ENCODE results near the gene GAS7.
"Not testable (repeated sequence)": the region's sequence is repeated elsewhere in the genome, so short reads cannot be mapped to it uniquely, and the experiment has no call there.

Gene GAS7

GRCh38 chr17:10013365-10014112 lies 184.9 kb downstream of the GAS7 start:
- DNase-seq, result no peak

DNA sequence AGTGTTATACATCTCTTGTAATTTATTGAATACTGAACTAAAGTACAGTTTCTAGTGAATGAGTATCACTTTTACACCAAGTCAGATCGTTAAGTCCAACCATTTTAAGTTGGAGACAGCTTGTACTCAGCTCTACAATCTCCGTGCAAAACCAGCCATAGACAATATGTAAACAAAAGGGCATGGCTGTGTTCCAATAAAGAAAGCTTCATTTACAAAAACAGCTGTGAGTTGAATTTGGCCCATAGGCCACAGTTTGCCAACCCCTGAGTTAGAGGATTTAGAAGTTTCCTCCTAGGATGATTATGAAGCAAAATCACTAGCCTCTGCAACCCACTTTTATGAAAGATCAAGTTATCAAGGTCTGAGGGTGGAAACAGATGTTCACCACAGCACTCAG lies 187.7 kb downstream of the GAS7 start:
- no peak for DNase-seq

GRCh38 chr17:10003705-10004104 lies 194.7 kb downstream of the GAS7 start:
- no peak for DNase-seq

DNA sequence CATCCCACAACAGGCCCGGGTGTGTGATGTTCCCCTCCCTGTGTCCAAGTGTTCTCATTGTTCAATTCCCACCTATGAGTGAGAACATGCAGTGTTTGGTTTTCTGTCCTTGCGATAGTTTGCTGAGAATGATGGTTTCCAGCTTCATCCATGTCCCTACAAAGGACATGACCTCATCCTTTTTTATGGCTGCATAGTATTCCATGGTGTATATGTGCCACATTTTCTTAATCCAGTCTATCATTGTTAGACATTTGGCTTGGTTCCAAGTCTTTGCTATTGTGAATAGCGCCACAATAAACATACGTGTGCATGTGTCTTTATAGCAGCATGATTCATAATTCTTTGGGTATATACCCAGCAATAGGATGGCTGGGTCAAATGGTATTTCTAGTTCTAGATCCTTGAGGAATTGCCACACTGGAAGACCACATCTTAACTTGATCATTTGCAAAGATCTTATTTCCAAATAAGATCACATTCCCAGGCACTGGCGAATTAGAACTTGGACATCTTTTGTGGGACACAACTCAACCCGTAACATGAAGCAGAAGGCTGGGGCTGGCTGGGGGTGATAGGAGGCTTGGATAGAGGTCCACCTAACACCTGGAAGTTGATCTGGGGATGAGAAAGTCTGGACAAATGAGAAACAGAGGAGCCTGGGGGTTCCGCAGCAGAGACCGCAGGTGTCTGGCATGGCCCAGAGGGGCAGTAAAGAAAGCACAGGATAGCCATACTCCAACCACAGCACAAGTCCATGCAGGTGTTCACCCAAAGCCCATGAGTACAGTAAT lies 195.6 kb downstream of the GAS7 start:
- not testable (repeated sequence) for DNase-seq

GRCh38 chr17:10001306-10001873 lies 197.0 kb downstream of the GAS7 start:
- DNase-seq, result no peak

GRCh38 chr17:9999919-10000695 lies 198.3 kb downstream of the GAS7 start:
- DNase-seq, result no peak

DNA sequence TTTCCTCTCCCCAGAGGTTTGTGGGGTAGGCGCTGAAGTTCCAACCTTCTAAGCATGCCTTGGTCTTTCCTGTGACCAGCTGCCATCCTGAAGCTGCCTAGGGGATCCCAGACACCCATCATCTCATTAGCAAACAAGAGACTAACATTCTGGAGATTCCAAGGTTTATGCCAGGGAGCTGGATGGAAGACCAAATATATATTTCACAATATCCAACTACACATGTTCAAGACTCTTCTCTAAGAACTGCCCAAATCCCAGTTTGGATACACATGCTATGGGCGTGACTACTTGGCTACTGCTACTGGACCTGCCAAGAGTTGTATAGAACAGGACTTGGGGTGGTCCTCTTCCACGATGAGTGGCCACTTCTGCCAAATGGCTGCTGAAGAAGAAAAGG lies 200.3 kb downstream of the GAS7 start:
- no peak for DNase-seq

DNA sequence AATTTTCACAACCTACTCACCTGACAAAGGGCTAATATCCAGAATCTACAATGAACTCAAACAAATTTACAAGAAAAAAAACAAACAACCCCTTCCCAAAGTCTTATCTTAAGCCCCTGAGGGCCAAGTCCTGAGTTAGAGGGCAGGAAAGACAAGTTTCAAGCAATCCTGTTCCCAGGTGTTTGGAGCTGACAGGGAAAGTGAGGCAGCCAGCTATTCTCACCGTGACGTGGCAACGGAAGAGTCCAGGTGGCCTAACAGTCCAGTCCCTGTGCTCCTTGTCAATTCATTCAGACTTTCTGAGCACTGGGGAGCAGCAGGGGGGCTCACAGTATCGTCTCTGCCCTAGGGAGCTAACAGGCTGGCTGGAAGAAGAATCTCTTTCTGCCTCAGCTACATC lies 203.6 kb downstream of the GAS7 start:
- no peak for DNase-seq

- DNase-seq, result no peak
Measured at GRCh38 chr17:9991796-9992195, 206.6 kb downstream of the GAS7 start.

DNA sequence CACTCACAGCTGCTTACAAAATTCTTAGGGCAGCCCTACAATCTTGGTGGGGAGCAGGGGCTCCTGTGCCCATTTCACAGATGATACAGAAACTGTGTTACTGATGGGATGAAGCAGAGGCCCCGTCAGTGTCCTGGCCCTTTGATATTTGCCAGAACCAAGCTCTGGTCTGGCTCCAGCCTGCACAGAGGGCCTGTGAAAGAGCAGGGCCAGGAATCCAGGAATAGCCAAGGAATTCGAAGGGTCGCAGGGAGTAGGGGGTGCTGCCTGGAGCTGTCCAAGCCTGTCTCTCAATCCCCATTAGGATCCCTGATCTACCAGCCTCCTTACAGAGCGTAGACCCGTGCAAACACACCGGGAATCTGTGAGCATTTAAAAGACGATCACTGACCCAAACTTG lies 207.1 kb downstream of the GAS7 start:
- DNase-seq, result no peak

DNA sequence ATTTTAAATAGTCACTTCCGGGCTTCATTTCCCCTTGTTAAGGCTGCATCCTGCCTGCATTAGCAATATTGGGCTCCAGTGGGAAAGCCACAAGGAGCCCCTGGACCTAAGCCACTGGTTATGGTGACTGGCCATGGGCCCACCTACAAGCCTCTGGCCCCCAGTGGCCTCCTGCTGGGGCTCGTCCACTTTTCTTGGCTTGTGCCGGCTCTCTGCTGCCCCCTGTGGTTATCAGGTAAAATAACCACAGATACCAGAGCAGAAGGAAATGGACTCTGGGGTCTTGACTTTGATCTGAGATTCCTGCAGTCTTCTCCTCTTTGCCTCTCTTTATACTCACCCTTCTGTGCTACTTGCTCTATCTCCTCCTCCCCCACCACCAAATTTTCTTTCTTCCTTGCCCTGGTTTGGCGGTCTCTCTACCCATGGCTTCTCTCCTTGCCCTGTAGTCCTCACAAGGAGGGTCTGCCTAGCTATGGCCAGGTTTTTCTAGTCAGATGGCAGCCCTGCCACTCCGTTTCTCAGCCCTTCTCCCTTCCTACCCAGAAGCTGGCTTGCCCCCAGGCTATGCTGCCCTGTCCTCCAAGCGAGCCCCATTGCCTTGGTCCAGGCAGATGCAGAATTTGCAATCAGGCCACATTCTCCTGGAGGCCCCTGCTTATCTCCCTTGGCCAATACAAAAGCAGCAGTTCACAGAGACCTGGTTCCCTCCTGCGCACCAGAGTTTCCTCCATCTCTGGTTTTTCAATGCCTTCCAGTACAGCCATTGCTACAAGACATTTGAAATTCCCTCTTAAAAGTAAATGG lies 210.4 kb downstream of the GAS7 start:
- peak; percentile 15 for DNase-seq

DNA sequence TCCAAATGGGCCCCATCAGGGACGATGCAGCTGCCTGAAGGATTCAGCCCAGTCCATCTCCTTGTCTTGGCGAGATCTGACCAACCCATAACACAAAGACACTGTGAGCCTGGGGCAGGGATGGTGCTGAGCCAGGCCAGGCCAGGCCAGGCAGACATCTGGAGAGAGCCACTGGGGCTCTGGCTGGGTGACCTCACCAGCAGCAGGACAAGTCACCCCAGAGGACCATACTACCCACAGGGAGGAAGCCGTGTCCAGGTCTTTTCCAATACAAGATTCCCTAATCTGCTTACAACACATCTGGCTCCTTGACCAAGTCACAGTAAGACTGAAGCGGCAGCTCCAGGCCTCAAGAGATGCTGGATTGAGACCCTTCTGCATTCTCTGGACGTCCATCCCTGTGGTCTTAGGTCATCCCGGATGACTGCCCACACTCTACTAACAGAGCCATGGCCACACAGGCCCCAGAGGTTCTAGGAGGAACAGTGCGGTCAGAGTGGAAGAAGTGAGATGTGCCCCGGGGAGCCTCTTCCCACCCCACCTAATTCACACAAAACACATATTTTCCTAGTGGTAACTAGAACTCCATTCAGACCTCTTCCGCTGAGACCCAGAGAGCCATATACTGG lies 211.5 kb downstream of the GAS7 start:
- DNase-seq, result no peak

DNA sequence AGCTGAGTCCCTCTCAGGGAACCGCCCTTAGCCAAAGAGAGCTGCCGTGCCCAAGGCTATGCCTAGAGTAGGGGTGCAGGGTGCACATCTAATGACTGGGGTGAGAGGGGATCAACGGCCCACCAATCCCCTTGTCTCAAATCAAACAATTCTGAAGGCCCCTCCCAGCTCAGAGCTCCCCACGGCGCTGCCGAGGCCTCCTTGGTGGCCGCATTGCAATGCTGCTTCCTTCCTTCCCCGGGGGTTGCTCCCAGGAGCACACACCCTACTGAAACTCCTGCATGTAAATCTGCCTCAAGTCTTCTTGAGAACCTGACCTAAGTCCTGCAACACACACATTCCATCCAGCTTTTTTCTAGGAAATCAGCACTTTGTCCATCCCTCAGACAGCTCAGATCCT lies 212.8 kb downstream of the GAS7 start:
- DNase-seq, result no peak

GRCh38 chr17:9984768-9985167 lies 213.6 kb downstream of the GAS7 start:
- no peak for DNase-seq

GRCh38 chr17:9982159-9982558 lies 216.2 kb downstream of the GAS7 start:
- DNase-seq, result peak; percentile 1

DNA sequence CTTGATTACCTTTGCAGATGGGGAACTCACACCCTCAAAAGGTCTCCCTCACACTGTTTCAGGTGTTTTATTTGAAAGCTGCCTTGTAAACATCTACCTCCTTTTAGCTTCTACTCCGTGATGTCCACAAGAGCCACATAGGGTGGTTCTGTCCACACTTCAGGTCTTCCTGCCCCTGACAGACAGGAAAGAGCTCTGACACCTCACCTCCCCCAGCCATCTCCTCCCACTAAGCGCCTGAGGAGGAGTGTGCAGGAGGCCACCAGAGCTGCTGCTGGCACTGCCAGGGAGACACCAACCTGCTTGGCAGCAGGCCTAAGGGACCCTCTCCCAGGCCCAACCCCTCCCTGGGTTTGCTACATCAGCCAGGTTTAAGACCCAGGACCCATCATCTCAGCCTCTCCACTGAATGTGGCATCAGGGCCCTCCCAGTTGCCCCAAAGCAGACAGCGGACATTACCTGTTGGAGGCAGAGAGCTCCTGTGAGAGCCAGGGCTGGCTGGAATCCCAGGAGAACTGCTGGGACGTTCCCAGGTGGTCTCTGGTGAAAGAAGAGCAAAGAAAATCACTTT lies 217.0 kb downstream of the GAS7 start:
- DNase-seq, result no peak

GRCh38 chr17:9979463-9979995 lies 218.9 kb downstream of the GAS7 start:
- DNase-seq, result no peak

GRCh38 chr17:9977180-9977575 lies 221.2 kb downstream of the GAS7 start:
- no peak for DNase-seq

GRCh38 chr17:9976283-9977179 lies 221.9 kb downstream of the GAS7 start:
- no peak for DNase-seq

Measured in OCI-M1 (cell line).